H9 (cell line): ENCODE measurements around the gene GDPD4. TPM values are rescaled to one million over a fixed set of nuclear protein-coding genes. Genes with fewer than 3 reads are reported as not detected.

Experiments used
- DNase-seq: peaks from one replicate; pipeline ENCODE4 v3.0.0-alpha.2; 2017
- H2AFZ ChIP-seq: one replicate; pipeline ENCODE4 v1.6.1; 2013; ENCODE audit warnings: mild to moderate bottlenecking, low read length, control low read depth, moderate library complexity
- H2AK5ac ChIP-seq: 2 replicates; pipeline ENCODE4 v1.6.1; 2013; ENCODE audit warnings: low read length, control low read depth, mixed read lengths; ENCODE audit not compliant: insufficient read length
- H2BK120ac ChIP-seq: one replicate; pipeline ENCODE4 v1.6.1; 2013; ENCODE audit warnings: low read depth, mild to moderate bottlenecking, low read length, control low read depth, inconsistent platforms; ENCODE audit not compliant: poor library complexity, severe bottlenecking
- H2BK12ac ChIP-seq: 2 replicates; pipeline ENCODE4 v1.6.1; 2013; ENCODE audit warnings: low read length, control low read depth, mixed read lengths, low read depth; ENCODE audit not compliant: insufficient read length
- H2BK15ac ChIP-seq: 2 replicates; pipeline ENCODE4 v1.6.1; 2013; ENCODE audit warnings: low read depth, low read length, control low read depth
- H2BK20ac ChIP-seq: one replicate; pipeline ENCODE4 v1.6.1; 2013; ENCODE audit warnings: low read depth, mild to moderate bottlenecking, low read length, control low read depth, inconsistent platforms; ENCODE audit not compliant: poor library complexity, severe bottlenecking
- H2BK5ac ChIP-seq: 2 replicates; pipeline ENCODE4 v1.6.1; 2013; ENCODE audit warnings: low read length, control low read depth, mixed read lengths; ENCODE audit not compliant: insufficient read length
- H3K14ac ChIP-seq: 2 replicates; pipeline ENCODE4 v1.6.1; 2013; ENCODE audit warnings: low read length, control low read depth; ENCODE audit not compliant: insufficient read depth
- H3K18ac ChIP-seq: 2 replicates; pipeline ENCODE4 v1.6.1; 2013; ENCODE audit warnings: low read depth, mild to moderate bottlenecking, mixed read lengths, low read length, control low read depth; ENCODE audit not compliant: insufficient read length
- H3K23ac ChIP-seq: 2 replicates; pipeline ENCODE4 v1.6.1; 2013; ENCODE audit warnings: low read length, control low read depth, mixed read lengths, low read depth; ENCODE audit not compliant: insufficient read length
- H3K23me2 ChIP-seq: 2 replicates; pipeline ENCODE4 v1.6.1; 2013; ENCODE audit warnings: low read depth, mild to moderate bottlenecking, mixed read lengths, low read length, control low read depth; ENCODE audit not compliant: insufficient read length, poor library complexity, severe bottlenecking
- H3K27ac ChIP-seq: 2 replicates; pipeline ENCODE4 v1.5.1; 2013; ENCODE audit warnings: low read length, control low read depth, mixed read lengths, low read depth; ENCODE audit not compliant: insufficient read length
- H3K27me3 ChIP-seq: 2 replicates; pipeline ENCODE4 v1.6.1; 2013; ENCODE audit warnings: low read length, control low read depth, inconsistent platforms; ENCODE audit not compliant: insufficient read depth
- H3K4ac ChIP-seq: 2 replicates; pipeline ENCODE4 v1.6.1; 2013; ENCODE audit warnings: low read depth, mild to moderate bottlenecking, control low read depth, inconsistent platforms, low read length, moderate library complexity
- H3K4me1 ChIP-seq: 2 replicates; pipeline ENCODE4 v1.6.1; 2013; ENCODE audit warnings: low read length, control low read depth, inconsistent platforms; ENCODE audit not compliant: insufficient read depth
- H3K4me2 ChIP-seq: 2 replicates; pipeline ENCODE4 v1.6.1; 2013; ENCODE audit warnings: low read length, control low read depth, mixed read lengths; ENCODE audit not compliant: insufficient read length, insufficient read depth
- H3K56ac ChIP-seq: 2 replicates; pipeline ENCODE4 v1.6.1; 2013; ENCODE audit warnings: low read depth, mild to moderate bottlenecking, mixed read lengths, low read length, control low read depth; ENCODE audit not compliant: insufficient read length
- H3K79me1 ChIP-seq: 2 replicates; pipeline ENCODE4 v1.6.1; 2013; ENCODE audit warnings: low read depth, mild to moderate bottlenecking, moderate library complexity, low read length, control low read depth, inconsistent platforms; ENCODE audit not compliant: insufficient read depth, poor library complexity, severe bottlenecking
- H3K79me2 ChIP-seq: 2 replicates; pipeline ENCODE4 v1.6.1; 2013; ENCODE audit warnings: low read length, control low read depth, inconsistent platforms; ENCODE audit not compliant: insufficient read depth
- H3K9ac ChIP-seq: 2 replicates; pipeline ENCODE4 v1.6.1; 2013; ENCODE audit warnings: low read length, control low read depth, mixed read lengths; ENCODE audit not compliant: insufficient read length; ENCODE audit errors: extremely low read depth
- H3K9me3 ChIP-seq: one replicate; pipeline ENCODE4 v1.6.1; 2013; ENCODE audit warnings: low read depth, low read length, inconsistent platforms; ENCODE audit not compliant: control insufficient read depth
- H3T11ph ChIP-seq: one replicate; pipeline ENCODE4 v1.6.1; 2013; ENCODE audit warnings: mild to moderate bottlenecking, low read length, control low read depth, inconsistent platforms
- H4K20me1 ChIP-seq: one replicate; pipeline ENCODE4 v1.6.1; 2013; ENCODE audit not compliant: control insufficient read depth, insufficient read length, insufficient read depth
- H4K5ac ChIP-seq: 2 replicates; pipeline ENCODE4 v1.6.1; 2013; ENCODE audit warnings: low read depth, mild to moderate bottlenecking, mixed read lengths, low read length, control low read depth; ENCODE audit not compliant: insufficient read length
- H4K8ac ChIP-seq: replicated peaks from 2 replicates; pipeline ENCODE4 v1.6.1; 2013; ENCODE audit warnings: low read length, control low read depth, mixed read lengths, low read depth; ENCODE audit not compliant: insufficient read length
- H4K91ac ChIP-seq: 2 replicates; pipeline ENCODE4 v1.6.1; 2013; ENCODE audit warnings: low read depth, mild to moderate bottlenecking, moderate library complexity, mixed read lengths, low read length, control low read depth; ENCODE audit not compliant: insufficient read length
- H3K27ac Mint-ChIP-seq, 3 experiments: 2 replicates in 2 of 3; 3 replicates in 1 of 3; pipeline ENCODE4 v1.8.0; 2020 to 2021; ENCODE audit warnings: mixed read lengths in 3 of 3, mild to moderate bottlenecking in 1 of 3, moderate library complexity in 1 of 3
- H3K27me3 Mint-ChIP-seq: 2 replicates; pipeline ENCODE4 v1.8.0; 2021; ENCODE audit warnings: low read depth, mild to moderate bottlenecking, moderate library complexity, mixed read lengths
- H3K36me3 Mint-ChIP-seq, 3 experiments: 2 replicates in 2 of 3; 3 replicates in 1 of 3; pipeline ENCODE4 v1.8.0; 2020 to 2021; ENCODE audit warnings: low read depth in 3 of 3, mixed read lengths in 3 of 3; ENCODE audit not compliant: insufficient read depth in 1 of 3
- H3K4me1 Mint-ChIP-seq, 2 experiments: 2 replicates each; pipeline ENCODE4 v1.8.0; 2020; ENCODE audit warnings: mixed read lengths in 2 of 2
- H3K4me3 Mint-ChIP-seq, 2 experiments: 2 replicates in 1 of 2; 3 replicates in 1 of 2; pipeline ENCODE4 v1.8.0; 2020 to 2021; ENCODE audit warnings: mild to moderate bottlenecking in 2 of 2, mixed read lengths in 2 of 2, moderate library complexity in 1 of 2
- H3K9me3 Mint-ChIP-seq, 2 experiments: 2 replicates in 1 of 2; 3 replicates in 1 of 2; pipeline ENCODE4 v1.8.0; 2020; ENCODE audit warnings: mild to moderate bottlenecking in 2 of 2, mixed read lengths in 2 of 2, moderate library complexity in 1 of 2
- WGBS: extraction: QIAGEN DNeasy Blood & Tissue Kit; methylation state at CpG from one replicate; pipeline ENCODE4 v1.1.7; 2013; ENCODE audit warnings: missing lambda C conversion rate, low lambda C conversion rate, mixed read lengths; ENCODE audit not compliant: insufficient read length; ENCODE audit errors: extremely low coverage; 5-methylcytosine and 5-hydroxymethylcytosine counted together
- total RNA-seq: library from RNA; stranded (reverse); gene quantifications from 2 replicates; pipeline ENCODE4 v1.2.1, GENCODE V29; 2021
- TF ChIP-seq, protein P1 (sequence below): fragments of 200-600 bp; sonication (generic); conservative IDR thresholded peaks from 3 replicates; pipeline ENCODE4 v1.8.0; 2021; ENCODE audit warnings: antibody characterized with exemption, mild to moderate bottlenecking

GDPD4 gene
- total RNA-seq, 1 experiment from 2014 or later = not detected

- Histone ChIP-seq H4K91ac (no peak overlapping the region), H4K20me1 (no peaks in the 10 kb centered on the region), H2BK12ac (no peak overlapping the region), H3K4me2 (no peak overlapping the region), H2AFZ (no peak overlapping the region), H4K5ac (no peak overlapping the region), H3K23me2 (no peaks in the 10 kb centered on the region), H3K27ac (no peak overlapping the region), H3K9me3 (no peaks in the 10 kb centered on the region), H2BK15ac (no peak overlapping the region), H2BK120ac (no peak overlapping the region), H3K23ac (no peak overlapping the region), H3K9ac (no peak overlapping the region), H2BK20ac (no peak overlapping the region), H2AK5ac (no peak overlapping the region), H3K4ac (no peak overlapping the region), H3K56ac (no peak overlapping the region), H3T11ph (no peak overlapping the region), H3K79me1 (no peaks in the 10 kb centered on the region), H4K8ac (no peak overlapping the region), H3K14ac (no peak overlapping the region), H3K18ac (no peak overlapping the region), H2BK5ac (no peak overlapping the region), H3K4me1 (no peaks in the 10 kb centered on the region), H3K27me3 (no peaks in the 10 kb centered on the region), H3K79me2 (no peaks in the 10 kb centered on the region)
- TF ChIP-seq, protein P1, sequence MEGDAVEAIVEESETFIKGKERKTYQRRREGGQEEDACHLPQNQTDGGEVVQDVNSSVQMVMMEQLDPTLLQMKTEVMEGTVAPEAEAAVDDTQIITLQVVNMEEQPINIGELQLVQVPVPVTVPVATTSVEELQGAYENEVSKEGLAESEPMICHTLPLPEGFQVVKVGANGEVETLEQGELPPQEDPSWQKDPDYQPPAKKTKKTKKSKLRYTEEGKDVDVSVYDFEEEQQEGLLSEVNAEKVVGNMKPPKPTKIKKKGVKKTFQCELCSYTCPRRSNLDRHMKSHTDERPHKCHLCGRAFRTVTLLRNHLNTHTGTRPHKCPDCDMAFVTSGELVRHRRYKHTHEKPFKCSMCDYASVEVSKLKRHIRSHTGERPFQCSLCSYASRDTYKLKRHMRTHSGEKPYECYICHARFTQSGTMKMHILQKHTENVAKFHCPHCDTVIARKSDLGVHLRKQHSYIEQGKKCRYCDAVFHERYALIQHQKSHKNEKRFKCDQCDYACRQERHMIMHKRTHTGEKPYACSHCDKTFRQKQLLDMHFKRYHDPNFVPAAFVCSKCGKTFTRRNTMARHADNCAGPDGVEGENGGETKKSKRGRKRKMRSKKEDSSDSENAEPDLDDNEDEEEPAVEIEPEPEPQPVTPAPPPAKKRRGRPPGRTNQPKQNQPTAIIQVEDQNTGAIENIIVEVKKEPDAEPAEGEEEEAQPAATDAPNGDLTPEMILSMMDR = no peak
- Mint-ChIP-seq H3K27ac (no peak overlapping the region), H3K9me3 (no peaks in the 10 kb centered on the region), H3K4me1 (0 out of 4 replicates have a peak, but pooled peaks cover 0 to 3% of the 10 kb centered on the region in 2 experiments), H3K4me3 (no peak overlapping the region), H3K36me3 (peaks cover 9 to 16% (median 14%) of the 10 kb centered on the region in 3 experiments; a peak in 6 of 7 replicates), H3K27me3 (no peaks in the 10 kb centered on the region)
- no CpG with 5 or more reads among the region's 2 CpGs for WGBS
- no peak for DNase-seq
Measured at GRCh38 chr11:77318600-77318999, 17.1 kb upstream of the GDPD4 start.
